Ishikawa (cell line): ENCODE measurements around the gene TMEM150B.

ENCODE experiments used
- CEBPB ChIP-seq: IDR thresholded peaks from 2 replicates; pipeline ENCODE4 v1.6.1; 2012
- CREB1 ChIP-seq: IDR thresholded peaks from 2 replicates; pipeline ENCODE4 v1.6.1; 2012; ENCODE audit warnings: low read depth
- EGR1 ChIP-seq: IDR thresholded peaks from 2 replicates; pipeline ENCODE4 v1.6.1; 2012
- EP300 ChIP-seq: IDR thresholded peaks from 2 replicates; pipeline ENCODE4 v1.6.1; 2012; ENCODE audit warnings: borderline replicate concordance
- FOXM1 ChIP-seq: IDR thresholded peaks from 2 replicates; pipeline ENCODE4 v1.6.1; 2012; ENCODE audit warnings: low read depth, borderline replicate concordance
- NFIC ChIP-seq: IDR thresholded peaks from 2 replicates; pipeline ENCODE4 v1.6.1; 2012
- RAD21 ChIP-seq: IDR thresholded peaks from 2 replicates; pipeline ENCODE4 v1.6.1; 2012; ENCODE audit warnings: low read depth
- REST ChIP-seq: IDR thresholded peaks from 2 replicates; pipeline ENCODE4 v1.6.1; 2012; ENCODE audit warnings: low read depth, mild to moderate bottlenecking
- TAF1 ChIP-seq: IDR thresholded peaks from 2 replicates; pipeline ENCODE4 v1.6.1; 2012; ENCODE audit warnings: low read depth, mild to moderate bottlenecking
- TCF12 ChIP-seq: IDR thresholded peaks from 2 replicates; pipeline ENCODE4 v1.6.1; 2012; ENCODE audit warnings: low read depth
- TEAD4 ChIP-seq: IDR thresholded peaks from 2 replicates; pipeline ENCODE4 v1.6.1; 2012
- USF1 ChIP-seq: IDR thresholded peaks from 2 replicates; pipeline ENCODE4 v1.6.1; 2012
- YY1 ChIP-seq: IDR thresholded peaks from 2 replicates; pipeline ENCODE4 v1.6.1; 2012; ENCODE audit warnings: low read depth
- ZBTB7A ChIP-seq: IDR thresholded peaks from 2 replicates; pipeline ENCODE4 v1.6.1; 2012; ENCODE audit warnings: low read depth
- TF ChIP-seq, protein P1 (sequence below): IDR thresholded peaks from 2 replicates; pipeline ENCODE4 v1.6.1; 2012

TMEM150B gene

GRCh38 chr19:55341595-55342531, 16.7 kb upstream of the TMEM150B start:
- TF ChIP-seq EP300, result no peak
- no peak for TF ChIP-seq YY1
- no peak for TF ChIP-seq RAD21
- TF ChIP-seq TEAD4, result no peak
- TF ChIP-seq CEBPB, result no peak
- TF ChIP-seq TAF1, result no peak
- TF ChIP-seq NFIC, result no peak
- TF ChIP-seq, protein P1, sequence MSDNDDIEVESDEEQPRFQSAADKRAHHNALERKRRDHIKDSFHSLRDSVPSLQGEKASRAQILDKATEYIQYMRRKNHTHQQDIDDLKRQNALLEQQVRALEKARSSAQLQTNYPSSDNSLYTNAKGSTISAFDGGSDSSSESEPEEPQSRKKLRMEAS, result no peak
- TF ChIP-seq EGR1, result no peak
- TF ChIP-seq CREB1, result no peak
- no peak for TF ChIP-seq USF1
- TF ChIP-seq ZBTB7A, result no peak
- no peak for TF ChIP-seq TCF12
- TF ChIP-seq FOXM1, result no peak
- TF ChIP-seq REST, result no peak

GRCh38 chr19:55341171-55341588, 16.0 kb upstream of the TMEM150B start:
- TF ChIP-seq ZBTB7A, result no peak
- TF ChIP-seq CREB1, result no peak
- no peak for TF ChIP-seq EP300
- no peak for TF ChIP-seq NFIC
- TF ChIP-seq EGR1, result no peak
- no peak for TF ChIP-seq USF1
- no peak for TF ChIP-seq REST
- TF ChIP-seq FOXM1, result no peak

- TF ChIP-seq TAF1 (no peak), TCF12 (no peak), CEBPB (no peak), USF1 (no peak), YY1 (no peak), EGR1 (no peak), CREB1 (no peak), NFIC (no peak), RAD21 (no peak), TEAD4 (no peak), ZBTB7A (no peak), FOXM1 (no peak)
- TF ChIP-seq, protein P1, result no peak
Measured at GRCh38 chr19:55340784-55341147, 15.6 kb upstream of the TMEM150B start.

GRCh38 chr19:55339889-55340783, 15.0 kb upstream of the TMEM150B start:
- TF ChIP-seq, protein P1, result no peak; the same call in 1 of the 2 replicates
- 0 out of 2 replicates have a peak, but pooled peaks have one; percentile 41 for TF ChIP-seq TAF1
